Lung (tissue), 12 donors: ENCODE measurements around the gene PSD2. TPM values are rescaled to one million over a fixed set of nuclear protein-coding genes. Genes with fewer than 3 reads are reported as not detected.

Experiments used
- ATAC-seq: fragments of 200-7000 bp; cut with Tn5 transposase; one replicate; pipeline ENCODE4 v1.9.1; 2020; ENCODE audit warnings: moderate number of reproducible peaks; ENCODE audit not compliant: insufficient read depth, low FRiP score
- DNase-seq, 3 donors: peaks; one replicate each; pipeline ENCODE4 v3.0.0-alpha.2; 2013 to 2017
- H3K27ac ChIP-seq, 2 donors: one replicate each; pipeline ENCODE4 v1.5.1; 2013; ENCODE audit warnings: mild to moderate bottlenecking in 2 of 2, moderate library complexity in 2 of 2, control low read depth in 1 of 2, inconsistent platforms in 1 of 2, low read depth in 1 of 2, low read length in 1 of 2
- H3K27me3 ChIP-seq, 3 donors: one replicate each; pipeline ENCODE4 v1.5.1; 2013; ENCODE audit warnings: low read length in 2 of 3; ENCODE audit not compliant: control insufficient read depth in 3 of 3, insufficient read depth in 3 of 3
- H3K36me3 ChIP-seq, 4 donors: one replicate each; pipeline ENCODE4 v1.5.1; 2013; ENCODE audit warnings: low read length in 4 of 4, mild to moderate bottlenecking in 1 of 4, moderate library complexity in 1 of 4; ENCODE audit not compliant: control insufficient read depth in 4 of 4, insufficient read depth in 4 of 4
- H3K4me1 ChIP-seq, 5 donors: one replicate each; pipeline ENCODE4 v1.5.1; 2013; ENCODE audit warnings: low read length in 5 of 5, mild to moderate bottlenecking in 2 of 5, moderate library complexity in 1 of 5; ENCODE audit not compliant: control insufficient read depth in 5 of 5, insufficient read depth in 5 of 5
- H3K4me3 ChIP-seq: one replicate; pipeline ENCODE4 v1.5.1; 2013; ENCODE audit warnings: mild to moderate bottlenecking, control low read depth, moderate library complexity
- H3K9ac ChIP-seq, 2 donors: one replicate each; pipeline ENCODE4 v1.5.1; 2013; ENCODE audit warnings: low read length in 2 of 2, control low read depth in 1 of 2; ENCODE audit not compliant: insufficient read depth in 1 of 2
- H3K9me3 ChIP-seq, 4 donors: one replicate each; pipeline ENCODE4 v1.5.1; 2013; ENCODE audit warnings: low read length in 3 of 4, mild to moderate bottlenecking in 1 of 4, moderate library complexity in 1 of 4; ENCODE audit not compliant: control insufficient read depth in 4 of 4, insufficient read depth in 3 of 4
- WGBS, 2 donors: extraction: QIAGEN DNeasy Blood & Tissue Kit; methylation state at CpG; one replicate each; pipeline ENCODE4 v1.1.7; 2013; 5-methylcytosine and 5-hydroxymethylcytosine counted together
- polyA plus RNA-seq, 2 donors: library from polyadenylated mRNA; stranded (reverse); fragments of 200-250 nt; gene quantifications; one replicate each; pipeline ENCODE4 v1.2.1, GENCODE V29; 2013
- total RNA-seq, 2 donors: library from RNA; depleted of rRNA in 1 of 2; stranded (reverse); fragments of >200 nt in 1 of 2; gene quantifications; one replicate each; pipeline ENCODE4 v1.2.1, GENCODE V29; 2014 to 2021
- TF ChIP-seq, protein P1 (sequence below): IDR thresholded peaks from 2 replicates; pipeline ENCODE4 v1.5.1; 2012; ENCODE audit warnings: mild to moderate bottlenecking; ENCODE audit errors: control extremely low read depth, extremely low read depth
- donor health status: control.
- donor health status: control.
- donor health status: Bipolar disorder and iron deficiency.
- donor health status: healthy.
- donor health status: DM: yes; HTN: yes; CAD: no.

The PSD2 gene
- total and polyA plus RNA-seq, 4 donors: 0.01 to 0.20 (median 0.05) TPM

GRCh38 chr5:139803978-139804377, 8.4 kb downstream of the PSD2 start:
- no peak overlapping the region for H3K4me3 ChIP-seq
- H3K27ac ChIP-seq: no peak overlapping the region
- WGBS, 2 donors: 91 to 94% methylated on average over 2 of the region's 2 CpGs

GRCh38 chr5:139804800-139805397, 9.3 kb downstream of the PSD2 start:
- Histone ChIP-seq H3K27me3 (peaks cover 0 to 1% (median 0%) of the 10 kb centered on the region in 3 donors), H3K9ac (no peak overlapping the region), H3K4me3 (no peak overlapping the region), H3K9me3 (peaks cover 0 to 3% (median 0%) of the 10 kb centered on the region in 4 donors), H3K4me1 (peaks cover 0 to 5% (median 0%) of the 10 kb centered on the region in 5 donors), H3K27ac (no peak overlapping the region), H3K36me3 (no peaks in the 10 kb centered on the region)
- TF ChIP-seq, protein P1, sequence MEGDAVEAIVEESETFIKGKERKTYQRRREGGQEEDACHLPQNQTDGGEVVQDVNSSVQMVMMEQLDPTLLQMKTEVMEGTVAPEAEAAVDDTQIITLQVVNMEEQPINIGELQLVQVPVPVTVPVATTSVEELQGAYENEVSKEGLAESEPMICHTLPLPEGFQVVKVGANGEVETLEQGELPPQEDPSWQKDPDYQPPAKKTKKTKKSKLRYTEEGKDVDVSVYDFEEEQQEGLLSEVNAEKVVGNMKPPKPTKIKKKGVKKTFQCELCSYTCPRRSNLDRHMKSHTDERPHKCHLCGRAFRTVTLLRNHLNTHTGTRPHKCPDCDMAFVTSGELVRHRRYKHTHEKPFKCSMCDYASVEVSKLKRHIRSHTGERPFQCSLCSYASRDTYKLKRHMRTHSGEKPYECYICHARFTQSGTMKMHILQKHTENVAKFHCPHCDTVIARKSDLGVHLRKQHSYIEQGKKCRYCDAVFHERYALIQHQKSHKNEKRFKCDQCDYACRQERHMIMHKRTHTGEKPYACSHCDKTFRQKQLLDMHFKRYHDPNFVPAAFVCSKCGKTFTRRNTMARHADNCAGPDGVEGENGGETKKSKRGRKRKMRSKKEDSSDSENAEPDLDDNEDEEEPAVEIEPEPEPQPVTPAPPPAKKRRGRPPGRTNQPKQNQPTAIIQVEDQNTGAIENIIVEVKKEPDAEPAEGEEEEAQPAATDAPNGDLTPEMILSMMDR: no peak
- ATAC-seq (no peak), DNase-seq (no peak)
- WGBS, 2 donors: 94 to 96% methylated on average over 17 of the region's 17 CpGs

More at GRCh38 chr5:139803978-139804377, 8.4 kb downstream of the PSD2 start:
- peaks cover 0 to 3% (median 0%) of the 10 kb centered on the region in 4 donors for H3K9me3 ChIP-seq
- H3K4me1 ChIP-seq: peaks cover 0 to 5% (median 2%) of the 10 kb centered on the region in 5 donors
- peaks cover 0 to 6% (median 0%) of the 10 kb centered on the region in 3 donors for H3K27me3 ChIP-seq
- TF ChIP-seq, protein P1: no peak
- ATAC-seq (no peak), DNase-seq (no peak)
- no peak overlapping the region for H3K9ac ChIP-seq
- H3K36me3 ChIP-seq: no peaks in the 10 kb centered on the region

DNA sequence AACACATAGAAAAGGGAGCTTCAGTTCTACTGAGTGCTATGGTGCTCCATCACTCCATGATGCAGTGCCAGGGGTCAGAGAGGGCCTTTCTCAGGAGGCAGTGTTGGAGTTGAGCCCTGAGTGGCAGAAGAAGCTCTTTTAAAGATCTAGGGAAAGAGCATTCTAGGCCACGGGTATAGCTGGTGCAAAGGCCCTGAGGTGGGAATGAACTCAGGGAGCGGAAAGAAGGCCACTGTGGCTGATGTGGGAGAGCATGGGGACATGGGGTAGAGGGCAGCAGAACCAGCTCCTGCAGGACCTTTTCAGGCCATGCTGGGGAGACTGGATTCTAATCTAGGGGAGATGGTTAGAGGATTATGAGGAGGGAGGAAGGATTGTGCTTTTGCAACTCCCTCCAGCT, 9.9 kb downstream of the PSD2 start:
- Histone ChIP-seq H3K27ac (no peak overlapping the region), H3K4me1 (no peaks in the 10 kb centered on the region), H3K9me3 (peaks cover 0 to 3% (median 0%) of the 10 kb centered on the region in 4 donors), H3K9ac (no peak overlapping the region), H3K4me3 (no peak overlapping the region), H3K27me3 (no peaks in the 10 kb centered on the region), H3K36me3 (no peaks in the 10 kb centered on the region)
- 92 to 95% methylated on average over 2 of the region's 2 CpGs for WGBS, 2 donors
- ATAC-seq: no peak
- TF ChIP-seq, protein P1: no peak
- no peak for DNase-seq
